ENCODE data around the gene HNRNPA0. TPM values are rescaled to one million over a fixed set of nuclear protein-coding genes. Genes with fewer than 3 reads are reported as not detected.

The HNRNPA0 gene
- polyA plus RNA-seq, 3 donors, result 8.3 to 15.5 (median 10.8) TPM

DNA sequence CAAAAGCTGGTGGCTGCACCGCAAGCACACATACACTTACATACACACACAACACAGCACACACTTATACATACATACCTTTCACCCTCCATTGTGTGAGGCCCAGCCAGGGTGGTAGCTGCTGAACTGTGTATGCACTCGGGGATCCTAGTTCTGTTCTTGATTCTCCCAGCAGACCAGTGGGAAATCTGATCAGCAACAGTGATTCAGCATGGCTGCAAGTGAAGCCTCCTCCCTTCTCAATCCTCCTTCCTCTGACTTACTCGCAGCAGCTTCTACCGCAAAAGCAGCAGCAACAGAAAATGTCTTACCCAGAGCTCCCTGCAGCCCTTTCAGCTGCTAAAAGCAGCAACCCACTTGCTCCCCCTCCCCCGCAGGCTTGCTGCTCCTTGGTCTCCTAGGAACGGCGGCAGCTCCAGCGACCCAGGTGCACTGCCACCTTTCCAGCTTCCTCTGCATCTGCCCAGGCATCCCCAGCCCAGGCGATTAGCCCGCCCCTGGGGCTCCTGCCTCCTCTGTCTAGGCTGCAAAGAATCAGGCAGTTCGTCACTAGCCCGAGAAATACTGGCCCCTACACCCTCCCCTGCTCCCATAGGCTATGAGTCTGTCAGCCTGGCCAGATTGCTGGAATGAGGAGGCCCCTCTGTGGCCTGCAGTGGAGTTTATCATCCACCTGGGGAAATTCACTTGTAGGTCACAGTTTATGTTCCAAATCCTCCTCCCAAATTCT lies 18.4 kb downstream of the HNRNPA0 start, which contains the start of gene KLHL3:
Gene KLHL3 (minus strand): TSS at position 535 of the 730 bp plus-strand sequence. CDS start 443 bp downstream, at position 92.
- TF ChIP-seq, protein P1, sequence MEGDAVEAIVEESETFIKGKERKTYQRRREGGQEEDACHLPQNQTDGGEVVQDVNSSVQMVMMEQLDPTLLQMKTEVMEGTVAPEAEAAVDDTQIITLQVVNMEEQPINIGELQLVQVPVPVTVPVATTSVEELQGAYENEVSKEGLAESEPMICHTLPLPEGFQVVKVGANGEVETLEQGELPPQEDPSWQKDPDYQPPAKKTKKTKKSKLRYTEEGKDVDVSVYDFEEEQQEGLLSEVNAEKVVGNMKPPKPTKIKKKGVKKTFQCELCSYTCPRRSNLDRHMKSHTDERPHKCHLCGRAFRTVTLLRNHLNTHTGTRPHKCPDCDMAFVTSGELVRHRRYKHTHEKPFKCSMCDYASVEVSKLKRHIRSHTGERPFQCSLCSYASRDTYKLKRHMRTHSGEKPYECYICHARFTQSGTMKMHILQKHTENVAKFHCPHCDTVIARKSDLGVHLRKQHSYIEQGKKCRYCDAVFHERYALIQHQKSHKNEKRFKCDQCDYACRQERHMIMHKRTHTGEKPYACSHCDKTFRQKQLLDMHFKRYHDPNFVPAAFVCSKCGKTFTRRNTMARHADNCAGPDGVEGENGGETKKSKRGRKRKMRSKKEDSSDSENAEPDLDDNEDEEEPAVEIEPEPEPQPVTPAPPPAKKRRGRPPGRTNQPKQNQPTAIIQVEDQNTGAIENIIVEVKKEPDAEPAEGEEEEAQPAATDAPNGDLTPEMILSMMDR (IDR thresholded peaks at IDR 0.05), result no peak
- no peaks in the 10 kb centered on the region for H3K9me3 ChIP-seq (replicated peaks in 1 of 2; ENCODE audit: control insufficient read depth in 1 of 2, insufficient read depth in 1 of 2, low read length in 2 of 2)
- H3K4me2 ChIP-seq (replicated peaks; ENCODE audit: extremely low read depth, low read length, poor library complexity, severe bottlenecking), result peak within 1 kb of the TSS; percentile 80
- peaks cover 0 to 2% of the 10 kb centered on the region in 2 donors for H3K27me3 ChIP-seq (ENCODE audit: control insufficient read depth in 2 of 2, insufficient read depth in 2 of 2, low read length in 2 of 2)
- Mint-ChIP-seq H3K27me3 (ENCODE audit: low read depth in 3 of 3) (peaks cover 0 to 10% (median 4%) of the 10 kb centered on the region in 3 donors), H3K9me3 (peaks cover 0 to 9% (median 2%) of the 10 kb centered on the region in 7 donors), H3K4me3 (no peak within 1 kb of the TSS), H3K36me3 (no peaks in the 10 kb centered on the region), H3K27ac (no peak within 1 kb of the TSS), H3K4me1 (peaks cover 3% of the 10 kb centered on the region)
- peaks cover 16 to 25% of the 10 kb centered on the region in 2 donors for H3K4me1 ChIP-seq (ENCODE audit: control insufficient read depth in 1 of 2, insufficient read depth in 2 of 2, low read length in 2 of 2)
- peak within 1 kb of the TSS; percentile 17 to 69 (median 24) for H3K4me3 ChIP-seq (replicated peaks in 1 of 3; ENCODE audit: low read depth in 2 of 3, low read length in 3 of 3)
- 2% methylated on average over 10 of the region's 12 CpGs for WGBS (ENCODE audit: insufficient coverage)
- intact Hi-C loops (cut with micrococcal nuclease), result no loop called here
- no peaks in the 10 kb centered on the region for H3K79me2 ChIP-seq (ENCODE audit: insufficient read depth, low read length)
- H3K27ac ChIP-seq (ENCODE audit: low read depth in 1 of 2, low read length in 2 of 2), result no peak within 1 kb of the TSS
- H3K9ac ChIP-seq (ENCODE audit: insufficient read depth, low read length, poor library complexity, severe bottlenecking), result peak within 1 kb of the TSS; percentile 27
- H4K20me1 ChIP-seq (ENCODE audit: insufficient read depth, low read length), result no peaks in the 10 kb centered on the region
- H3K36me3 ChIP-seq (replicated peaks in 1 of 2; ENCODE audit: control insufficient read depth in 1 of 2, insufficient read depth in 2 of 2, low read length in 2 of 2), result no peaks in the 10 kb centered on the region
- DNase-seq, result peak in 2 of 3 donors; percentile 24 to 31
- peak within 1 kb of the TSS; percentile 82 for H2AFZ ChIP-seq (ENCODE audit: insufficient read depth, low read depth, low read length, poor library complexity, severe bottlenecking)

DNA sequence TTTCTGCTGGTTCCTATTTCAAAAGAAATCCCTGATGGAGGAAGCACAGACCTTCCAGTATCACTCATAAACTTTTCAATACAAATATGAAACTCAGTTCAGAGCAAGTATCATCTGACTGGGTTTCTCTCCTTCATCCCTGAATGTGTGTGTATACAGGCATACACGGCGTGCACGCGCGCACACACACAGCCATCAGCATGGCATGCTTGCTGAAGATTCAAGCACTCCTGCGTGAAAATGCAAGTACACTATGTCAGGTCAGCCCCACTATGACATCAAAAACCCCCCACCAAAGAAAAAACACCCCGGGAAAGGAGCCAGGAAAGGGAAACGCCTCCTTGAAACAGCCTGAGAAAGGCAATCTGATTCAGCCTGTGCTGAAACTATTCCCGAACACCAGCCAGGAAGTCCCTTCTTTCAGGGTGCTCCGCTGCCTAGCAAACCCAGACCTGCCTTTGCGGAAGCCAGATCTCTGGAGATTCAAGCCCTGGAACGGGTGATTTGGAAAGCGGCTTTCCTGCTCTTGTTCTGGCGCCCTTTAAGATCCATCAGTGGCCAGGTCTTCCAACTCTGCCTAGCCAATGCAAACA lies 19.1 kb downstream of the HNRNPA0 start:
- no peaks in the 10 kb centered on the region for H3K36me3 ChIP-seq (replicated peaks in 1 of 2; ENCODE audit: control insufficient read depth in 1 of 2, insufficient read depth in 2 of 2, low read length in 2 of 2)
- H4K20me1 ChIP-seq (ENCODE audit: insufficient read depth, low read length), result no peaks in the 10 kb centered on the region
- no peaks in the 10 kb centered on the region for H3K9me3 ChIP-seq (replicated peaks in 1 of 2; ENCODE audit: control insufficient read depth in 1 of 2, insufficient read depth in 1 of 2, low read length in 2 of 2)
- TF ChIP-seq, protein P1 (IDR thresholded peaks at IDR 0.05), result no peak
- Mint-ChIP-seq H3K27me3 (ENCODE audit: low read depth in 3 of 3) (peaks cover 0 to 10% (median 4%) of the 10 kb centered on the region in 3 donors), H3K9me3 (peaks cover 0 to 9% (median 2%) of the 10 kb centered on the region in 7 donors), H3K4me1 (peaks cover 3% of the 10 kb centered on the region), H3K4me3 (no peak overlapping the region), H3K27ac (no peak overlapping the region), H3K36me3 (no peaks in the 10 kb centered on the region)
- H3K9ac ChIP-seq (ENCODE audit: insufficient read depth, low read length, poor library complexity, severe bottlenecking), result peak overlapping the region; percentile 27
- peak overlapping the region; percentile 80 for H3K4me2 ChIP-seq (replicated peaks; ENCODE audit: extremely low read depth, low read length, poor library complexity, severe bottlenecking)
- H3K27me3 ChIP-seq (ENCODE audit: control insufficient read depth in 2 of 2, insufficient read depth in 2 of 2, low read length in 2 of 2), result peaks cover 0 to 2% of the 10 kb centered on the region in 2 donors
- peaks cover 16 to 25% of the 10 kb centered on the region in 2 donors for H3K4me1 ChIP-seq (ENCODE audit: control insufficient read depth in 1 of 2, insufficient read depth in 2 of 2, low read length in 2 of 2)
- WGBS (ENCODE audit: insufficient coverage), result 0% methylated on average over 6 of the region's 14 CpGs
- H3K79me2 ChIP-seq (ENCODE audit: insufficient read depth, low read length), result no peaks in the 10 kb centered on the region
- peak overlapping the region; percentile 17 to 69 (median 24) for H3K4me3 ChIP-seq (replicated peaks in 1 of 3; ENCODE audit: low read depth in 2 of 3, low read length in 3 of 3)
- intact Hi-C loops (cut with micrococcal nuclease), result no loop called here
- no peak overlapping the region for H3K27ac ChIP-seq (ENCODE audit: low read depth in 1 of 2, low read length in 2 of 2)
- peak in 2 of 3 donors; percentile 24 to 38 for DNase-seq
- peak overlapping the region; percentile 82 for H2AFZ ChIP-seq (ENCODE audit: insufficient read depth, low read depth, low read length, poor library complexity, severe bottlenecking)

All from CD14-positive monocyte (primary cell).